Measurements from ENCODE around the gene RTP3.
A peak's percentile ranks its signal among the peaks of the same experiment; 100 is the strongest.
"Not testable (repeated sequence)": the region's sequence is repeated elsewhere in the genome, so short reads cannot be mapped to it uniquely, and the experiment has no call there.

RTP3 gene

DNA sequence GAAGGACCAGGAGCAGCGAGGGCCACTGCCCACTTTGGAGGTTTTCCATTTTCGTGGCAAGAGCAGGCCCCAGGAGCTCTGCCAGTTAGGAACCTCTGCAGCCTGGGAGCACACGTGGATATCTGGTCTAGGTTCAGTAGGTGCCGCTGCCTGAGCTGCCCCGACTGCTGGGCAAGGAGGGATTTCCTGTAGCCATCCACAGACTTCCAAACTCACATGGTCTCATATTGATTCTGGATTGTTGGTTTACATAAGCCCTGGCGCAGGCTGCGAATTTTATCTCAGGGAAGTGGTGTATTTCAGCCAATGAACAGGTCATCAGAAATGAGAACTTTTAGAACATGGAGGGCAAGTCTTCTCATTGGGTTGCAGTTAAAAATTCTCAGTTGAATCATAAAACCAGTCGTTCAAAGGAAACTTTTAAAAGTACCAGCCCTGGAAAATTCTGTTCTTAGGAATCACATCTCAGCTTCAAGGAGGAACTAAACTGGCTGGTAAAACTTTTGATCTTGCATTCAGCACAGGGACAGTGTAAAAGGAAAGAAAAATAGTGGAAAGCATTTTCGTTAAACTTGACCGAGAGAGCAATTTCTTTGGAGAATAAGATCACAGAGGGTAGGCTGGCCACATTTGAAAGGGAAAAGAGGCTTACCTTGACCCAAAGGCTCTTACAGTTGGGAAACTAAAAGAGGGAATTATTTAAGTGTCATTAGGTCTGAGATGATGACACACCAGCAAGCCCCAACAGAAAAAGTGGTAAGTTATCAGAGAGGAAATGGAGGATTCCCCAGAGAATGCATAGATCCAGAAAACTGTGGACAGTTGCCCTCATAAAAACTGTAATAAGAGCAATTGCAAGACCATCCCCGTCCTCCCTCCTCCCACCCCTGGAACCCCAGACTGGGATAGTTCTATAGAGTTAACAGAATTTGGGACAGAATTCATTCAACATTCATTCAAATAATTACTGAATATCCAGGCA, 6.4 kb upstream of the RTP3 start:
- DNase-seq = no peak

DNA sequence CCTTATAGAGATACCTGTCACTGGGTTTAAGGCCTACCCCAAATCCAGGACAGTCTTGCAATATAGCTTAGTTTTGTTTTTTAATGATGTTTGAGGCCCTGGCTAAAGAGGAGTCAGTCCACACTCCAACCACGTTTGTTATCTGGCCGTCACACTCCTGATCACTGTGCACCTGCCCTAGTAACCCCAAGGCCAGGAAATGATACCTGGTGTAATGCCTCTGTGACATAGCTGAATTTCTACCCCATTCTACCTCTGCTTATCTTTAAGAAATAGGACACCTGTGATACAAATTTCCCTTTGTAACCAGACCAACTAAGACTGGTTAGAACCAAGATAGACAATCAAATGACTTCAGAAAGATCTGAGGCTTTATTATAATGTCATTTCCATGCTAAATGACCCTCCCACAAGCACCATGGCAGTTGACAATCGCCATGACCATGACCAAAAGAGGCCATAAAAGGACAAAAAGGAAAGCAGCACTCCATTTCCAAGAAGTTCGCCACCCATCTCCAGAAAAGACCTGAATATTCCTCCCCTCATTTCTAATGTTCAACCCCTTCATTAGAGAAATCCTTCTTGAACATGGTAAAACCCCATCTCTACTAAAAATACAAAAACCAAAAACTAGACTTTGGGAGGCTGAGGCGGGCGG, 4.8 kb upstream of the RTP3 start:
- DNase-seq = peak; percentile 34

DNA sequence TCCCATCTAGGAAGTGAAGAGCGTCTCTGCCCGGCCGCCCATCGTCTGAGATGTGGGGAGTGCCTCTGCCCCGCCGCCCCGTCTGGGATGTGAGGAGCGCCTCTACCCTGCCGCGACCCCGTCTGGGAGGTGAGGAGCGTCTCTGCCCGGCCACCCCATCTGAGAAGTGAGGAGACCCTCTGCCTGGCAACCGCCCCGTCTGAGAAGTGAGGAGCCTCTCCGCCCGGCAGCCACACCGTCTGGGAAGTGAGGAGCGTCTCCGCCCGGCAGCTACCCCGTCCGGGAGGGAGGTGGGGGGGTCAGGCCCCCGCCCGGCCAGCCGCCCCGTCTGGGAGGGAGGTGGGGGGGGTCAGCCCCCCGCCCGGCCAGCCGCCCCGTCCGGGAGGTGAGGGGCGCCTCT, 3.3 kb upstream of the RTP3 start:
- not testable (repeated sequence) for DNase-seq

DNA sequence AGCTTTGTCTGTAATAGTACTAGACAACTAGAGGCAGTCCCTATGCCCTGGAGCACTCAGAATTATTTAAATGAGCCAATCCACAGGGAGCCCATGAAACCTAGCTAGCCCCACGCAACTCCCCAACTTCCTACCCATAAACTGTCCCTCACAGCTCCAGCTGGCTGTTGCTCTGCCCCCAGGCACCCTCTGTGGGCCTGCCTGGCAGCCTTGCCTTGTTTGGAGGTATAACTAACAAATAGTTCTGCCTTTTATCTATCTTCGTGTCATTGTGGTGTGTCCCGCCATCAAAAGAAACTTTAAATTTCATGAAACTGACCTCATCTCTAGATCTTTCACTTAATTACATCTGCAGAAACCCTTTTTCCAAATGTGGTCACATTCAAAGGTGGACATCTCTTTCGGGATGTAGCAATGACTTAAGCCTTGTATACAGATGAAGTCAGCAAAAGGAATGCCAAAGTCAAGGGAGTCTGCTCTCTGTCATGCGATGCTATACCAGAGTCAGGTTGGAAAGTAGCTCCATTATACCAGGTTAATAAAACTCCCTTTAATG, 1.8 kb upstream of the RTP3 start:
- DNase-seq = no peak

DNA sequence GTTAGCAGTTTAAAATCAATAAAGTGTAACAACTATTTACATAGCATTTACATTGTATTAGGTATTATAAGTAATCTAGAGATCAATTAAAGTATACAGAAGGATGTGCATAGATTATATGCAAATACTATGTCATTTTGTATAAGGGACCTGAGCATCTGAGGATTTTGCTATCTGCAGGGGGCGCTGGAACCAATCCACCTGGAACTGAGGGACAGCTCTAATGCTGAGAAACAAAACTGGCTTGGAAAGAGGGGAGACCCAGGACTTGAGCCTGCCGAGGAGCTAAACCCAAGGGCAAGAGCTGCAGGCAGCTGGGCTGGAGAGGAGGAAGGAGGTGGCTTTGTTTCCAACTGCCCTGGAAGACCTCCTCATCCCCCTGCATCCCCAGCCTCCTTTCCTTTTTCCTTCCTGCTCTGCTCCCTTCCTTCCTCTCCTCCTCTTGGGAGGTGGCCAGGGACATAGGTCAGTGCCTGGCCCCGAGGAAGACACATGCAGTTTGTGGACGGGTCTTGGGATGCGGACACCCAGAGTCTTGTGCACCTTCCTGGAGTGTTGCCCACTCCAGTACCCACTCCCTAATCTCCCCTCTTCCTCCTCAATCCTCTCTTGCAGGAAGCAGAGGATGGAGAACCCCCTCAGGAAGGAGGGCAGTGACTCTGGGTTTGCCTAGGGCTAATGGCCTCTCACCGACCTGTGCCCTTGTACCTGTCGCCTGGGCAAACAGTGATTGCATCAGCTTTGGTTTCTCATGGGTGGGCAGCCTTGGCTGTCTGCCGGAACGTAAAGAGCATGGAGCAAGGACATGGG, 825 bp upstream of the RTP3 start:
- peak; percentile 80 for DNase-seq

DNA sequence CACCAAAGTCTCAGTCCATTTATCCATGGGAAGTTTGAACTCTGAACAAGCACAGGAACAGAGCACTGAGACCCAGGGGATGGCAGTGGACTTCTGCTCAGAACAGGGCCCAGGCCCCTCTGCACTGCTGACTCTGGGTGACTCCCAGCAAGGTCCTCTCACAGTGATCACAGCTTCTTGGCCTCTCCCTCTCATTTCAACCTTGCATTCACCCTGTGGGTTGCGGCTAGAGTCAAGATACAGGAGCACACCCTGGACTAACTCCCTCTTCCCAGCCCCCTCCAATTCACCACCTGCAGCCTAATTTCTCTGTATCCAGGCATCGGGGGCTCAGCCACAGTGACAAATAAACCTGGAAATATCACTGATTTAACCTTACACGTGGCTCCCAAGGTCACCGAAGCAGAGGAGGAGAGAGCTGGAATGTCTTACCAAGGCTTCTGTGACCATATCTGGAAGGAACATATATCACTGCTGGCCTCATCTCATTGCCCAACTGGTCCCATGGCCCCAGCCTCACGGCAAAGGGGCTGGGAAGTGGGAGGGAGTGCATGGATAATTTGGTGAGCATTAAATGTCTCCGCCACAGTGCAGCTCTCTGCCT, 1.2 kb downstream of the RTP3 start:
- DNase-seq = no peak

DNA sequence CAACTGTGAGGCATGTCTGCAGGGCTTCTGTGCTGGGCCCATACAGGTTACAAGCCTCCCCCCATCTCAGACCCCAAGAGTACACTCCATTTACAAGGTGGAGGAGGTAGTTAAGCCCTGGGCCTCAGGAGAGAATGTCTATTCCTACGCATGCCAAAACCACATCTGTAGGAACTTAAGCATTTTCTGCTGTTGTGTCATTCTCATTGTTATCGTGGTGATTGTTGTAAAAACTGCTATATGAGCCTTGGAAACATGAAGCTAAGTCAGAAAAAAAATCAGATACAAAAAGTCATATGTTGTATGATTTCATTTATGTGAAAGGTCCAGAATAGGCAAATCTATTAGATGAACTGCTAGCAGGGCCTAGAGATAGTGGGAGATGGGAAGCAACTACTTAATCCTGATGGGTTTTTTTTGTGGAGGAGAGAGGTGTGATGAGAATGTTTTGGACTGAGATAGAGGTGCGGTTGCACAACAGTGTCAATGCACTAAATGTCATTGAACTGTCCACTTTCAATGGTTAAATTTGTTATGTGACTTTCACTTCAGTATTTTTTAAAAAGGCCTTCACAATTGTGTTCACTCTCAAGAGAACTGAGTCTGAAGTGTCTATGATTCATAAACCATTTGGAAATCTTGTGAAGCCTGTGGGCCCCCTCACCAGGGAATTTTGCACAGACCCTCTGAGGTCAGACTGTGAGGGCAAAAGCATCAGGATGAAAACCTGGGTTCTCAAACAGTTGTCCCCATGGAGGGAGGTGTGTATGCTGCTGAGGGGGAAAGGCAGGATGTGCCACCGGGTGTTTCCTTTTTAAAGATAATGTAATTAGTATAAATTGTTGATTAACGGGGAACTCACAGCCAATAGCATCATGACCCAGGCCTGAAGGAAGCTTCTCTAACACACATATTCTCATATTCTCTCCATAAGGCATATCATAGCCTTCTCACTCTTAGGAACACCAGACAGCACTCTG, 3.2 kb downstream of the RTP3 start:
- DNase-seq = no peak

DNA sequence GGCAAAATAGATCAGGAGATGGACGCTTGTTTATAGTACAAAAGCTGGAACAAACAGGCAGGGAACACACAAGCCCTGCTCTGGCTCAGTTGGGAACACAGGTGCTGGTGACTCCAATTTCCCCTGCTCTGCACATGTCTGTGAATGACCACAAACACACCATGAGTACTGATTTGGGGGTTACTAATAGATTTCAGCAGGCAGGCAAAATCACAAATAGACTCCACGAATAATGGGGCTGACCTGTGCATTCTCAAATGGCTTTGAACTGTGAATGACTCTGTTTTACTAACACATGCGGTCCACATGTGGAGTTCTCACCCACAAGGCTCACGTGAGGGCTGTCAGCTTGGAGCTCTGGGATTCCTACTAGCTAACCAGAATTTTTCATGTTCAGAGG, 3.9 kb downstream of the RTP3 start:
- DNase-seq = no peak

DNA sequence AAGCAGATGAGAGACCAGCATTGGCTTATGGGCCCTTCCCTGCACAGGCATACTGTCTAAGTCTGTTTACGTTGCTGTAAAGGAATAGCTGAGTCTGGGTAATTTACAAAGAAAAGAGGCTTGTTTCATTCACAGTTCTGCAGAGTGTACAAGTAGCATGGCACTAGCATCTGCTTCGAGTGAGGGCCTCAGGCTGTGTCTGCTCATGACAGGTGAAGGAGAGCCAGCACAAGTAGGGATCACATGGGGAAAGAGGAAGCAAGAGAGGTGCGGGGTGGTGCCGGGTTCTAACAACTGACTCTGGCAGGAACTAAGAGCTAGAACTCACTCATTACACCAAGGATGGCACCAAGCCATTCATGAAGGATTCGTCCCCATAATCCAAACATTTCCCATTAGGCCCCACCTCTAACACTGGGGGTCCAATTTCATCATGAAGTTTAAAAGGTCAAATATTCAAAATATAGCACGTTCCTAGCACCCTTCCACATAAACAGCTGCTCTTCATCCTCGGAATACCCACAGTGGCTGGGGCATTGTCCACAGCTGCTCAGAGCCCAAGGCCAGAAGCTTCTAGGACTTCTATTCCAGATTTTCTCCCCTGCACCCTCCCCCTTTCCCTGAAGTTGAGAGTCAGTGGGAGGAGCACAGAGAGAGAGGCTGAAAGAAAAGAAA, 5.6 kb downstream of the RTP3 start:
- DNase-seq = no peak

DNA sequence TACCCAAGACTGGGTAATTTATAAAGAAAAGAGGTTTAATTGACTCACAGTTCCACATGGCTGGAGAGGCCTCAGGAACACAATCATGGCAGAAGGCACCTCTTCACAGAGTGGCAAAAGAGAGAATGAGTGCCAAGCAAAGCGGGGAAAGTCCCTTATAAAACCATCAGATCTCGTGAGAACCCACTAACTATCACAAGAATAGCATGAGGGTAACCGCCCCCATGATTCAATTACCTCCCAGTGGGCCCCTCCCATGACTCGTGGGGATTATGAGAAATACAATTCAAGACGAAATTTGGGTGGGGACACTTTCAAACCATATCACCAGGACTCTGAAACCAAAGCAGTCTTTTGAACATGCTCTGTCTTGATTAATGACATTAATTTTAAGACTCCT, 7.0 kb downstream of the RTP3 start:
- peak; percentile 81 for DNase-seq

DNA sequence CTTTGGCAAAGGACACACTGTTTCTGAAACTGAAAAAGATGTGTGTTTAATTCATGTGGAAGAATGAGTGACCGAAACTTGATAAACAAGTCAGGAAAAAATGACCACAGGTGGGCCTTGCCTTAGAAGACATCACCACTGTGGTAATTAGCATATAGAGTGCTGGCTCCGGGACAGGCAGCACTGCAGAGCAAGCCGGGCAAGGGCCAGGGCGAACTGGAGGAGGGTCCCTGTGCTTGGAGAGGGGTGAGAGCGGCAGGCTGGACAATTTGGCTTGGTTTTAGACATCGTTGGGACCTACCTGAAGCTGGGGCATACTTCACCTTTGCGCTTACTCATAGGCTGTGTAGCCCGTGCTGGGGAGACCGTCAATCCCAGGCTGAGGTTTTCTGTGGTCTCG, 8.2 kb downstream of the RTP3 start:
- no peak for DNase-seq

DNA sequence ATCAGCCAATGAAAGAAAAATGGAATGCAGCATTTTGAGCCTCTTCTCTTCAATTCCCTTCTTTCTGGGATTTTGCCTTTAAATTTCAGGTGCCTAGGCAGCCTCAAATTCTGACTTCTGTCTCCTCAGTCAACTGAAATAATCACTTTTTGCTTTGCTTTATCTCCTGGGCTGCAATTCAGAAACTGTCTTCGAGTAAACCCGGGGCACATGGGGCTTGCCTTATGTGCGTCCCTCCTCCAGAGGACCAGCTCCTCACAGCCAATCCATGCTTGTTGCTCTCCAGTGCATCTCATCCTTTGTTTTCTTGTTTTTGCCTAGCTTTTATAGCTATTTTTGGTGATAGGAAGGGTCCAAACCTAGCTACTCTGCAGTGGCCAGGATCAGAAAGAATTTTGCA, 8.8 kb downstream of the RTP3 start:
- no peak for DNase-seq

DNA sequence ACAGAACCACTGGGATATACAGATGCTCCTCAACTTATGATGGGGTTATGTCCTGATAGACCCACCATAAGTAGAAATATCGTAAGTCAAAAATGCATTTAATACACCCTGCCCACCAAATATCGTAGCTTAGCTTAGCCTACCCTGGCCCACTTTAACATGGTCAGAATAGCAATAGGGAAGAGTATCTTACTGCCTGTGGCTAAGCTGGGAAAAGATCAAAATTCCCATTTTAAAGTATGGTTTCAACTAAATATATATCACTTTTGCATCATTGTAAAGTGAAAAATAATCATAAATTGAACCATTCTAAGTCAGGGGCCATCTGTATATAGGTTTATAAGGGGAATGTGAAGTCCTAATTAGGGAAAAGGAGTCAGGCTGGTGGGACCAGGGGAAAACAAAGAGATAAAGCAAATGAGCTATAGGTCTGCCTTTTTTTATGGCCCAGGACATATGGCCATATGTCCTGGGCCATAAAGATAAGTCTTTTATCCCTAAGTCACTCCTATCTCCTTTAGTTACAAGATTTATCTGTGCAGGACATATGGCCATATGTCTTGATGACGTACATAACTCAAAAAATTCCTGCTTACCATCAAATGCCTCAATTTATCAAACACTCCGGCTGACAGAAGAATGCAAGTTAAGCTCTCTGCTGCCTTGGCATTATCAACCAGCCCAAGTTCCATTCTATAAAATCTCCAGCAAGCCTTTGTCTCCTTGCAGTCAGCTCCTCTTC, 11.2 kb downstream of the RTP3 start:
- peak; percentile 92 for DNase-seq

DNA sequence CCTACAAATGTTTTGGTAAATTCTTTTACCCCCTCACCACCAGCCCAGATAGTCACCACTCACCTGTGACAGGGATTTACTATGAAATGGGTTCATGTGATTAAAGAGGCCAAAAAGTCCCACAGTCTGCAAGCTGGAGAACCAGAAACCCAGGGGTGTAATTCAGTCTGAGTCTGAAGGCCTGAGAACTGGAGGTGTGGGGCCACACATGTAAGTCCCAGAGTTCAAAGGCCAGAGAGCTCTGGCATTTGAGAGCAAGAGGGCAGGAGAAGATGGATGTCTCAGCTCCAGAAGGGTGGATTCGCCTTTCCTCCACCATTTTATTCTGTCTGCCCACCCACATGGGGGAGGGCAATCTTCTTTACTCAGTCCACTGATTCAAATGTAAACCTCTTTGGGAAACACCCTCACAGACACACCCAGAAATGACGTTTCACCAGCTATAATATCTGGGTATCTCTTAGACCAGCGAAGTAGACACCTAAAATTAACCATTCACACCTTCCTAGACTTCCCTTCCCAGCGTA, 11.9 kb downstream of the RTP3 start:
- peak; percentile 49 for DNase-seq

DNA sequence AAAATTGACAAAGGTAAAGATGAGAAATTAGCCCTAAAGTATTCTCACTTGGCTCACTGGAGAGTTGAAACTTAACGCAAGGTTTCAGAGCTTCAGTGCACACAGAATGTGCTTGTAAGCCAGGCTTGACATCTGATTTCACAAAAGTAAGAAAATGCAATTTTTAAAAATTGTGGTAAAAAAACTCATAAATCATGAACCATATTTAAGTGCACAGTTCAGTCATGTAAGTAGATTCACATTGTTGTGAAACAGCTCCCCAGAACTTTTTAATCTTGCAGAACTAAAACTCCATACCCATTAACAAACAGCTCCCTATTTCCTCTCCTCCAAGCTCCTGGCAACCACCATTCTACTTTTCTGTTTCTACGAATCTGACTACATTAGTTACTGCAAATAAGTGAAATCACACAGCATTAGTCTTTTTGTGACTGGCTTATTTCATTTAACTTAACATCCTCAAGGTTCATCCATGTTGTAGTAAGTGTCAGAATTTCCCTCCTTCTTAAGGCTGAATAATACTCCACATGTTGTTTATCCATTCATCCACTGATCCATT, 14.5 kb downstream of the RTP3 start:
- no peak for DNase-seq

DNA sequence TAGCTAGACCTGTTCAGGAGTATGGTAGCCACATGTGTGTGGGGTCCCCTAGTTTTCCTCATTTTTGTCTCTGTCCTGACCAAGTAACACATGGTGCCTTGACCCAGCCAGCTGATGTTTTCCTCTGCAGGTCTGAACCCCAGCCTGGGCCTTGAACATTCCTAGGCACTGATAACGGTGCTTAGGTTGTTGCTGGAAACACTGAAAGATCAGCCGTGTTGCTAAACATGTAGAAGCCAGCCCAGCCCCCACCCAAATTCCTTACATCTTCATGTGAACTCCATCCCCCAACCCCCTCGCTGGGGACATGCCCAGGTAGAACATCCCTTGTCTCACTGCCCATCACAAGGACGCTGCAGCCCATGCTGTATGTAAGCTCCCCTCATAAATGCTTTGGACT, 18.7 kb downstream of the RTP3 start:
- no peak for DNase-seq

DNA sequence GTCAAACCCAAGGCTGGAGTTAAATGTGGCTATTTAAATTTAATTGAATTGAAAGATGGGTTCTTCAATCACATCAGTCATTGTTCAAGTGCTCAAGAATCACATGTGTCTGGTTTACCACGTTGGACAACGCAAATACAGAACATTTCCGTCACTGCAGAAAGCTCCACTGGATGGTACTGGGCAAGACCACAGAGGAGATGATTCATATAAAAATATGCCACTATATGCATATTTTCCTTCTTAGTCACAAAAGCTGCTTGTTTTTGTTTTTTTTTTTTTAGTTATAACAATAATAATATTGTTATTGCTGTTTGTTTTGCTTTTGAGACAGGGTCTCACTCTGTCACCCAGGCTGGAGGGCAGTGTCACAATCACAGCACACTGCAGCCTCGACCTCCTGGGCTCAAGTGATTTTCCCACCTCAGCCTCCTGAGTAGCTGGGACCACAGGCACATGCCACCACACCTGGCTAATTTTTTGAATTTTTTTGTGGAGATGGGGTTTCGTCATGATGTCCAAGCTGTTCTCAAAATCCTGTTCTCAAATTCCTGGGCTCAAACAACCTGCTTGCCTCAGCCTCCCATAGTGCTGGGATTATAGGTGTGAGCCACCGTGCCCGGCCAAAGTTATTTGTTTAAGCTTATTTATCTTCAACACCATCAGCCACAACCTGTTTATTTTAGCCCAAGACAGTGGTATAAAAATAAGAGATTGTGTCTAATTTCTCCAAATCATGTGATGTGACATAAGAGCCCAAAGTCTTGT, 19.4 kb downstream of the RTP3 start:
- DNase-seq = no peak

DNA sequence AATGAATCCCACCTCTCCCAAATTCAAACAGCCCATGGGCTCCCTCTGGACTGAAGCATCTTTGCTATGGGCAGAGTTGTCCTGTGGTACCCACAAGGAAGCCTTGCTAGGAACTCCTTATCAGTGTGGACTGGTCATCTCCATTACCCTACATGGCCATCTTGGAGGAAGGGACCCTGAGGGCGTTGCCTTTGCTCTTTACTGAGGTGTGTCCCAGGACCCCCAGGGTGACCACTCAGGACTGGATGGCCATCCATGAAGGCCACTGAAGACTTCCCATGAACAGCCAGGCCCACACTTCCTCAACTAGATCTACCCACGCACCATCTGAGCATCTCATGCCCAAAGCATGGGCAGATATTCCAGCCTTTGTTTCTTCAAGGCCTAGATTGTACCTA, 20.0 kb downstream of the RTP3 start:
- no peak for DNase-seq

DNA sequence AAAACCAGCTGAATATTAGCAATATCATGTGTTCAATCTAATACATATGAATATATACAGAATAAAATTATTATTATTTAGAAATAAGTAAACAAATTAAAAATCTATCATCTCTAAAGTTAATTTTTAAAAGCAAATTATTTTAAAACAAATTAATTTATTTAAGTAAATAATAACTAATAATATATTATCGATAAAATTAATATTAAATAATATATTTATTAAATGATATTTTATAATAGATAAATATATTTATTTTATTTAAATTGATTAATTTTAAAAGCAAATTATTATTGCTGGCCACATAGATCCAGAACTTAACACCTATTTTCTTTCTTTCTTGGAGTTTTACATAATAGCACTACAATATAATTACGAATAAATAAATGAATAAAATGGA, 22.2 kb downstream of the RTP3 start:
- DNase-seq = no peak

Data from hematopoietic multipotent progenitor cell treated with erythropoietin and hydrocortisone succinate and interleukin-3 and kit ligand, for 8 days (in vitro differentiated cells).